Caco-2 (cell line): ENCODE data around the gene RNH1. TPM values are rescaled to one million over a fixed set of nuclear protein-coding genes. Genes with fewer than 3 reads are reported as not detected.

Source experiments
- BruUV-seq: library from RNA; stranded (reverse); fragments of 400-500 nt; replicated peaks from 2 replicates; lab custom pipeline; 2021; lab: Mats Ljungman, UMichigan
- CTCF ChIA-PET: fragments of 300-600 bp; sonication (Branson Sonifier 250); formaldehyde crosslinking; loops from one replicate; lab custom pipeline; 2022; ENCODE audit warnings: antibody characterized with exemption; lab: Charles Lee
- POLR2A ChIA-PET: fragments of 300-600 bp; sonication (Branson Sonifier 250); formaldehyde crosslinking; loops from one replicate; lab custom pipeline; 2022; ENCODE audit warnings: antibody characterized with exemption; lab: Charles Lee
- DNase-seq, 2 experiments: peaks; one replicate each; pipeline versions ENCODE4 v3.0.0 to v3.0.0-alpha.2; 2020 to 2022
- H3K27me3 ChIP-seq: replicated peaks from 2 replicates; pipeline ENCODE4 v1.6.0; 2011; ENCODE audit warnings: low read length; ENCODE audit not compliant: control insufficient read depth, insufficient read depth
- H3K36me3 ChIP-seq: 2 replicates; pipeline ENCODE4 v1.5.1; 2011; ENCODE audit warnings: low read length; ENCODE audit not compliant: control insufficient read depth, insufficient read depth
- H3K4me1 ChIP-seq: fragments of 250-450 bp; sonication (Bioruptor Pico); 2 replicates; pipeline ENCODE4 v1.5.1; 2020; ENCODE audit warnings: mild to moderate bottlenecking
- H3K4me3 ChIP-seq: 2 replicates; pipeline ENCODE4 v1.5.1; 2011; ENCODE audit warnings: low read depth, mild to moderate bottlenecking, control low read depth, low read length
- H3K9me3 ChIP-seq: fragments of 250-450 bp; sonication (Bioruptor Pico); 2 replicates; pipeline ENCODE4 v1.5.1; 2020; ENCODE audit warnings: mild to moderate bottlenecking, moderate library complexity
- H3K27ac Mint-ChIP-seq: one replicate; pipeline ENCODE4 v1.8.0; 2022; ENCODE audit warnings: mixed read lengths; ENCODE audit not compliant: unreplicated experiment
- H3K27me3 Mint-ChIP-seq: one replicate; pipeline ENCODE4 v1.8.0; 2022; ENCODE audit warnings: mixed read lengths; ENCODE audit not compliant: insufficient read depth, unreplicated experiment
- H3K36me3 Mint-ChIP-seq: one replicate; pipeline ENCODE4 v1.8.0; 2022; ENCODE audit warnings: mild to moderate bottlenecking, mixed read lengths; ENCODE audit not compliant: insufficient read depth, unreplicated experiment
- H3K4me1 Mint-ChIP-seq: one replicate; pipeline ENCODE4 v1.8.0; 2022; ENCODE audit warnings: low read depth, mixed read lengths; ENCODE audit not compliant: unreplicated experiment
- H3K4me3 Mint-ChIP-seq: one replicate; pipeline ENCODE4 v1.8.0; 2022; ENCODE audit warnings: mild to moderate bottlenecking, moderate library complexity, mixed read lengths; ENCODE audit not compliant: unreplicated experiment
- H3K9me3 Mint-ChIP-seq: one replicate; pipeline ENCODE4 v1.8.0; 2022; ENCODE audit warnings: mixed read lengths; ENCODE audit not compliant: unreplicated experiment
- intact Hi-C: fragments of 100-400 bp; cut with micrococcal nuclease; formaldehyde crosslinking; loops from one replicate; pipeline ENCODE4 v1.10.0; 2022; ENCODE audit not compliant: unreplicated experiment
- total RNA-seq: library from RNA; stranded (reverse); gene quantifications from 2 replicates; pipeline ENCODE4 v1.2.3, GENCODE V29; 2022
- TF ChIP-seq, protein P1 (sequence below), 2 experiments: fragments of 200-600 bp in 1 of 2; IDR thresholded peaks; 1 replicate in 1 of 2; 2 replicates in 1 of 2; pipeline versions ENCODE4 v1.5.1 to v1.8.0; 2011 to 2022; ENCODE audit warnings: antibody characterized with exemption in 1 of 2, control low read depth in 1 of 2, inconsistent platforms in 1 of 2, low read depth in 1 of 2, low read length in 1 of 2, mild to moderate bottlenecking in 1 of 2, moderate library complexity in 1 of 2; ENCODE audit not compliant: insufficient read depth in 1 of 2, severe bottlenecking in 1 of 2, unreplicated experiment in 1 of 2

Gene RNH1
- total RNA-seq, 1 experiment from 2014 or later = 136 TPM

DNA sequence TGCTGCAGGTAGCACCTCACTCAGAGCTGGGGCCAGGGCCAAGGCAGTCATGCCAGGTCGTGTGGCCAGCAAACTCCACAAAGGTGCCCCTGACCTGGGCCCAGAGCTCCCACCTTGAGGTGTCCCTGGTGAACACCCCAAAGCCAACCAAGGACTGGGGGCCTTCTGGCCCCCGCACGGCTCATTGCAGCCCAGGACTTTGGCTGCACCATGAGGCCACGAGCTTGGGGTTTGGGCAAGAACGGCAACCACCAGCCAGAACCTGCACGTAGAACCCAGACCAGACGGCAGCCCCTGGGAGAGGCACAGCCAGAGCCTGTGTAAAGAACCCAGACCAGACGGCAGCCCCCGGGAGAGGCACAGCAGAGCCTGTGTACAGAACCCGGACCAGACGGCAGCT is 38.1 kb upstream of the RNH1 start:
- Mint-ChIP-seq H3K9me3 (no peaks in the 10 kb centered on the region), H3K4me1 (no peaks in the 10 kb centered on the region), H3K27ac (no peak overlapping the region), H3K4me3 (no peak overlapping the region), H3K36me3 (no peaks in the 10 kb centered on the region), H3K27me3 (no peaks in the 10 kb centered on the region)
- intact Hi-C loops = no loop called here
- Histone ChIP-seq H3K27me3 (no peaks in the 10 kb centered on the region), H3K9me3 (no peaks in the 10 kb centered on the region), H3K4me3 (no peak overlapping the region), H3K4me1 (no peaks in the 10 kb centered on the region), H3K36me3 (no peaks in the 10 kb centered on the region)
- DNase-seq = no peak
- no TSS peak for BruUV-seq
- TF ChIP-seq, protein P1, sequence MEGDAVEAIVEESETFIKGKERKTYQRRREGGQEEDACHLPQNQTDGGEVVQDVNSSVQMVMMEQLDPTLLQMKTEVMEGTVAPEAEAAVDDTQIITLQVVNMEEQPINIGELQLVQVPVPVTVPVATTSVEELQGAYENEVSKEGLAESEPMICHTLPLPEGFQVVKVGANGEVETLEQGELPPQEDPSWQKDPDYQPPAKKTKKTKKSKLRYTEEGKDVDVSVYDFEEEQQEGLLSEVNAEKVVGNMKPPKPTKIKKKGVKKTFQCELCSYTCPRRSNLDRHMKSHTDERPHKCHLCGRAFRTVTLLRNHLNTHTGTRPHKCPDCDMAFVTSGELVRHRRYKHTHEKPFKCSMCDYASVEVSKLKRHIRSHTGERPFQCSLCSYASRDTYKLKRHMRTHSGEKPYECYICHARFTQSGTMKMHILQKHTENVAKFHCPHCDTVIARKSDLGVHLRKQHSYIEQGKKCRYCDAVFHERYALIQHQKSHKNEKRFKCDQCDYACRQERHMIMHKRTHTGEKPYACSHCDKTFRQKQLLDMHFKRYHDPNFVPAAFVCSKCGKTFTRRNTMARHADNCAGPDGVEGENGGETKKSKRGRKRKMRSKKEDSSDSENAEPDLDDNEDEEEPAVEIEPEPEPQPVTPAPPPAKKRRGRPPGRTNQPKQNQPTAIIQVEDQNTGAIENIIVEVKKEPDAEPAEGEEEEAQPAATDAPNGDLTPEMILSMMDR (IDR thresholded peaks at IDR 0.05; ENCODE audit: insufficient read depth in 1 of 2, low read depth in 1 of 2, low read length in 1 of 2, severe bottlenecking in 1 of 2, unreplicated experiment in 1 of 2) = no peak
- POLR2A ChIA-PET = no interaction called here
- CTCF ChIA-PET = interaction anchor here (0.5 to 0.7 kb wide), 2 partner anchors 181 to 217 kb away, joined by 3 read pairs; no protein-coding TSS in a partner anchor

DNA sequence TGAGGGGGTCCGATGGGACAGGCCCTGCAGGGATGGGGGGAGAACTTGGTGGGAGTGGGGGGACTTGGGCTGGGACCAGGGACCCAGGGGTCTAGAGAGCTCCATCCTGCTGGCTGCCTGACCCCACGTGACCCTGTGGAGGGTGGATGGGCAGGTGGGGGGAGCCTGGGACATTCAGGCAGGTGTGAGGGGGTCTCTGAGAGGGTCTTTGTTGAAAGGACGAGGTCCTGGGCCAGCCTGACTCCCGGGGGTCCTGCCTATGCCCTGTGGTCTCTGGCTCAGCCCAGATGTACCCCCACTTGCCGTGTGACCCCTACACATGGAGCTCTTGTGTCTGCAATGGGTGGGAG is 37.8 kb upstream of the RNH1 start:
- BruUV-seq = no TSS peak
- H3K27ac Mint-ChIP-seq = no peak overlapping the region
- TF ChIP-seq, protein P1 (IDR thresholded peaks at IDR 0.05; ENCODE audit: insufficient read depth in 1 of 2, low read depth in 1 of 2, low read length in 1 of 2, severe bottlenecking in 1 of 2, unreplicated experiment in 1 of 2) = no peak
- ChIA-PET CTCF (interaction anchor here (0.5 to 0.7 kb wide), 2 partner anchors 181 to 217 kb away, joined by 3 read pairs; no protein-coding TSS in a partner anchor), POLR2A (no interaction called here)
- H3K4me3 Mint-ChIP-seq = no peak overlapping the region
- H3K36me3 ChIP-seq = no peaks in the 10 kb centered on the region
- H3K9me3 ChIP-seq = no peaks in the 10 kb centered on the region
- no peaks in the 10 kb centered on the region for H3K27me3 ChIP-seq
- no peaks in the 10 kb centered on the region for H3K9me3 Mint-ChIP-seq
- intact Hi-C loops = no loop called here
- no peak for DNase-seq
- H3K36me3 Mint-ChIP-seq = no peaks in the 10 kb centered on the region
- no peak overlapping the region for H3K4me3 ChIP-seq
- H3K27me3 Mint-ChIP-seq = no peaks in the 10 kb centered on the region
- H3K4me1 ChIP-seq = no peaks in the 10 kb centered on the region
- H3K4me1 Mint-ChIP-seq = no peaks in the 10 kb centered on the region

DNA sequence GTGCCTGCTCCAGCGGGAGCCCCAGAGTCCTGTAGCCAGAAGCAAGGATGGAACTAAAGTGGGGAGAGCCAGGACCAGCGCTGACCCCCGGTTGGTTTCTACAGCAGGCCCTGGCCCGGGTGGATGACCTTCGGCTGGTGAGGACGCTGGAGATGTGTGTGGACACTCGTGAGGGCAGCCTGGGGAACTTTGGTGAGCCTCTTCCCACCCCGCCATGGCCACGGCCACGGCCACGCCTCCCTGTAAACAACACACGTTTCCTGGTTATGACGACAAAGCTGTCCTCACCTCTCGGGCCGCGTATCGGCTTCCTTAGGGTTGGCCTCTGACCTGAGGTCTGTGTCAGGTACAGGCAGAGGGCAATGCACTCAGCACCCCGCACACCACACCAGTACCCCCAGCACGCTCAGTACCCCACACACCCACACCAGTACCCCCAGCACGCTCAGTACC is 34.4 kb upstream of the RNH1 start:
- intact Hi-C loops = no loop called here

More for the DNA sequence above, 34.4 kb upstream of the RNH1 start:
- Histone ChIP-seq H3K4me1 (peaks cover 9% of the 10 kb centered on the region; the same call in 1 of the 2 replicates), H3K27me3 (no peaks in the 10 kb centered on the region), H3K9me3 (no peaks in the 10 kb centered on the region), H3K4me3 (no peak overlapping the region), H3K36me3 (no peaks in the 10 kb centered on the region)
- BruUV-seq = no TSS peak
- Mint-ChIP-seq H3K9me3 (no peaks in the 10 kb centered on the region), H3K4me3 (no peak overlapping the region), H3K27me3 (no peaks in the 10 kb centered on the region), H3K4me1 (no peaks in the 10 kb centered on the region), H3K27ac (no peak overlapping the region), H3K36me3 (peaks cover 16% of the 10 kb centered on the region)
- DNase-seq = peak in 1 of 2 experiments; percentile 35
- TF ChIP-seq, protein P1 (IDR thresholded peaks at IDR 0.05; ENCODE audit: insufficient read depth in 1 of 2, low read depth in 1 of 2, low read length in 1 of 2, severe bottlenecking in 1 of 2, unreplicated experiment in 1 of 2) = no peak
- ChIA-PET POLR2A (no interaction called here), CTCF (no interaction called here)
